Fibroblast of skin of scalp (primary cell): ENCODE results near the gene BANP.
"Not testable (repeated sequence)": the region's sequence is repeated elsewhere in the genome, so short reads cannot be mapped to it uniquely, and the experiment has no call there.

Source experiments
- DNase-seq: peaks from one replicate; pipeline ENCODE4 v3.0.0-alpha.2; 2013

The BANP gene

DNA sequence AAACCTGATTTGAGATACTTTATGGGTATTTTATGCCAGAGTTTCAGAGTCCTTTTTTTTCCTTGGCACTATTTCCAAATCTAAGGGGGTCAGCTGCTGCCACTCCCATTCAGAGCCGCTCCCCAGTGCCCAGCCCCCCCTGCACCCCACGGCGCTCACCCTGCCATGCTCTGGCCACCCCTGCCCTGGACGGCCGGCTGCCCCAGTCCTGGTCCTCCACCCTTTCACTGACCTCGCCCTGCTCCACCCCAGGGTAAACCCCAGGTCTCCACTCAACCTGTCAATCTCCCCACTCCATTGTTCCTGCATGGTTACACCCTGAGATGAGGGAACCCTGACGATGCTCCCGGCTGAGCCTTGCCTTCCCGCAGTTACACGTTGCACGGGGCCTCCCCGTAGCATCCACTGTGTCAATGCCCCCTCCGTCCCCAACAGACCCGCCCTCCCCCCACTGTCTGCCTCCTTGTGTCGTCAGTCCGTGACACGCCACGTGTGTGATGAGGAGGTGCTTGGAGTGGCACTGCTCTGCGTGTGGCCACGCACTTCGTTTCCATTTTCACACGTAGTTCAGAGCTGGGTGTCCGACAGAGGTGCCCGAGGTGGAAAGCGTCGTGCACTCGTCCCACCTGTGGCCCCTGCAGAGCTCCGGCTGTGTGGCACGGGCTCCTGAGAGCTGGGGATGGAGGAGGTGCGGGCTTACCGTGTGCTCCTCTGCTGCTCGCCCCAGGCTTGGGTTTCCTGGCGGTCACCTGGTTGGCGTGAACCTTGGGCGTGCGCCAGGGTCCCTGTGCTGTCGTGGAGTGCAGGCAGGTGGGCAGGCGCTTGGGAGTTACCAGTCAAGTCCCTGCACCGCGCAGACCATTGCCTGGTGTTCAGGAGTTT lies 116.5 kb downstream of the BANP start:
- DNase-seq: no peak

DNA sequence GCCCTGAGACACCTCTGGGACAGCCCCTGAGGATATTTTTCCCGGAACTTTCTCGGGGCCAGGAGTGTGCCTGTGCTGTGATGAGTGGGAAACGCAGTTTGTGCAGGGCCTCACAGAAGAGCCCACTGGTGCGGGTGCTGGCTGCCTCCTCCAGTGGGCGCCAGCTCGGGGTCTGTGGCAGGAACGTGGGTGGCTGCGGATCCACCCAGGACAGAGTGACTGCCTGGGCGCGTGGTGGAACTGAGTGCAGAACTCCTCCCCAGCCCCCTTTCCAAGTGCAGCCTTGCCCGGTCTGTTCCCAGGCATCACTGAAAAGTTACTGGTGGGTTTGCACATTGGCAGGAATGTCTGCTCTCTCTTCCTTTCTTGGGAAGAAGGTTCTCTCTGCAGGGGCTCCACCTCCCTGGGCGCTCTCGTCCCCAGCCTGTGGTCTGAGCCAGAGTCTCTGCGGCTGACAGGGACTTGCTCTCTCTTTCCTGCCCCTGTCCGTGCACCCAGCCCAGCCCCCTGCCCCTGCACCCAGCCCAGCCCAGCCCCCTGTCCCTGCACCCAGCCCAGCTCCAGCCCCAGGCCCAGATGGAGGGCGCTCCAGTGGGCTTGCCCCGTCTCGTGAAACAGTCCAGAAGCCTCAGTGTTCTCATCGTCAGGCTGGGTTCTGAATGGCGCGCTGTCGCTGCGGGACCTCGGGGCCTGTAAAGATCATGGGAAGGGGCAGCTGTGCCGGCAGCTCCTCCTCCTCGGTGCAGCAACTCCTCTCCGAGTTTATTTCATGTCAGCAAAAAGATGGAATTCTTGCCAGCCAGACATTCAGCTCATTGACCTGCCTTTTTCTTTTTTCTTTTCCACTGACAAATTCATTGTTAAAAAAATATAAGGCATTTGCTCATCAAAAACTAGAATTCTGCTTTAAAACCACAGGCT lies 117.5 kb downstream of the BANP start:
- no peak for DNase-seq

DNA sequence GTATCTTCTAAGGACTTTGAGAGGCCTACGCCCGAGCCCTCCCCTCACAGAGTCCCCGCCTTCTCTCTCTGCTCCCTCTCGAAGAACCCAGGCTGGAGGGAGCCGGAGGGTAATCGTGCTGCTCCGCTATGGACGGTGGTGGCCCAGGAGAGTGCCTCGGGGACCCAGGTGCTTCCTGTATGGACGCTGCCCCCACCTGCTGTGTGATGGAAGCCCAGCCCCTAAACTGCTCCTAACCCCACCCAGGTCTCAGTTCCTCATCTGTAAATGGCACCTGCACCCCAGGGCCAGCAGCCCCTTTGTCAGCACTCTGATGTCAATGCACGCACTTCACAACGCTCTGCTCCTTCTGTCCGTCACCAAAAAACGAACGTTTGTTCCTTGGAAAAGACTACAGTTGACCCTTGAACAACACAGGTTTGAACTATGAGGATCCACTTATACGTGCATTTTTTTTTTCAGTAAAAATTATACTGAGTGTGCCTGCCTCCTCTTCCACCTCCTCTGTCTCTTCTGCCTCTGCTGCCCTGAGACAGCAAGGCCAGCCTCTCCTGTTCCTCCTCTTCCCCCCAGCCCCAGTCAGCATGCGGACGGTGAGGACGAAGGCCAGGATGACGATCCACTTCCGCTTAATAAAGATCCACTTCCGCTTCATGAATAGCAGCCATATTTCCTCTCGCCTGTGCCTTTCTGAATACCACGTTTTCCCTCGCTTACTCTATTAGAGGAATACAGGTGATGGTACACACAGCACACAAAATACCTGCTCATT lies 118.3 kb downstream of the BANP start:
- no peak for DNase-seq

DNA sequence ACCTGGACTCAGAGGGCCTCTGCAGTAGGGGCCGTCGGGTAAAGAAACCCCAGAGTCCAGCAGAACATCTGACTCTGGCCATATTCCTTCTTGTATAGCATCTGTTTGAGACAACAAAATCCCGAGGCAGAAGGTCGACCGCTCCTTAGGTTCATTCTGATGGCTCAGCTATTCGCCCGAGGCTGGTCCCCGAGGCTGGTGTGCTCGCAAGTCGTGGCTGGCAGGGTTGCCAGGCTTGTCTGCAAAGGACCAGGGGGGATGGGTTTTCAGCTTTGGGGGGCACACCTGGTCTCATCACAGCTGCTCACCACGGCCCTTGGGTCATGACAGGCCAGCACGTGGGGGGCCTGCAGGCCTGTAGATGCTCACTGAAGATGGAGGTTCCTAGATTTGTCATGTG lies 119.1 kb downstream of the BANP start:
- DNase-seq: no peak

DNA sequence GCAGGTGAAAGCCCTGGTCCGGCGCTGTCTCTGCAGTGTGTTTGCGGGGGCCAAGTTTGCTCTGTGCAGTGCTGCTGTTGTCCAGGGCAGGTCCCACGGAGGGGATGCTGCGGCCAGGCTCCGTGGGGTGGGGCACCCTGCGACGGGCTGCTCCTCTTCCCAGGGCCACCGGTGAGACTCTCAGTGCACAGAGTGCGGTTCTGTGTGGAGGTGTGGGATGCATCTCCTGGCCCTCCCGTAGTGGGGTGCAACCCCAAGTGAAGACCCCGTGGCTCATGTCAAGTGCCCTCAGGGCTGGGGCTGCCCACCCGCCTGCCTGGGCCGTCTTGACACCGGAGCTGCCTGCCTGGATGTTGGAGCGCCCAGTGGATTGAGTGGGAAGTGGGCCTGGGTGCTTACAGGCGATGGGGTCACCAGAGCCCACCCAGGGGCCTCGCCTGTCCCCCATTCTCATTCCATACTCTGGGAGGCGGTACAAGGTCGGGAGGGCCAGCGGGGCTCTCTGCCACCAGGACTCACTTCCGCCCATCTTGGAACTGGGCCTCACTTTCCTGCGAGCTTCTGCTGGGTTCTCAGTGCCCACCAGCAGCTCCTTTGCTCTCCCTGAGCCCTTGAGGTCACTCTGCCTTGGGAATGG lies 119.9 kb downstream of the BANP start:
- no peak for DNase-seq

DNA sequence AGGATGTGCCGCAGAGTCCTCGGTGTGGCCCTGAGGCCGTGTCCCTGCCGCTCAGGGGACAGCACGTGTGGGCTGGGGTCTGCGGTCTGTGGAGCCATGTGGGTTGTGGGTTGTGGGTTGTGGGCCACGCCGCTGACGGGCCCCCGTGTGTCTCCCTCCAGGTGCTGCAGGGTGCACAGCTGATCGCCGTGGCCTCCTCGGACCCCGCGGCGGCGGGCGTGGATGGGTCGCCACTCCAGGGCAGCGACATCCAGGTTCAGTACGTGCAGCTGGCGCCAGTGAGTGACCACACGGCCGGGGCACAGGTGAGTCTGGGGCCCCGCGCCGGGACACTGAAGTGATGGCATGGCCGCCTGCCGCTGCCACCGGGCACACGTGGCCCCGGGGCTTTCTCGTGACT lies 120.7 kb downstream of the BANP start:
- DNase-seq: no peak

DNA sequence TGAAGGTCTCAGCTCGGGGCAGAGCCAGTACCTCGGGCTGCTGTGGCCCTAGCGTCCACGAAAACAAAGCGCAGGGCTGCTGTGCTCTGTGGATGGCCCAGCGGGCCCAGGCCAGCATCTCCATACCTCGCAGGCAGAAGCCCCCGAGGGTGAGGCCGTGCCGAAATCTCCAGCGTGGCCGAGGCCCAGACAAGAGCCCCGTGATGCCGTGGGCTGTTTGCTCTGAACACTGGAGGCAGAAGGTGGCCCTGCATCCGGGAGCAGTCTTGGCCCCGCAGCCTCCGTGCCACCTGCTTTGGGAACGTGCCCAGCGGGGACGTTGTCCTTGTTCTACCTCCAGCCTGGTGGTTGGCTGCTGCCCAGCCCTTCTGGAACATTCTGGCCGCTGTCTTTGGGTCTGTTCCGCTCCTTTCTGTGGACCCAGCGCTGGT lies 121.4 kb downstream of the BANP start:
- DNase-seq: no peak

DNA sequence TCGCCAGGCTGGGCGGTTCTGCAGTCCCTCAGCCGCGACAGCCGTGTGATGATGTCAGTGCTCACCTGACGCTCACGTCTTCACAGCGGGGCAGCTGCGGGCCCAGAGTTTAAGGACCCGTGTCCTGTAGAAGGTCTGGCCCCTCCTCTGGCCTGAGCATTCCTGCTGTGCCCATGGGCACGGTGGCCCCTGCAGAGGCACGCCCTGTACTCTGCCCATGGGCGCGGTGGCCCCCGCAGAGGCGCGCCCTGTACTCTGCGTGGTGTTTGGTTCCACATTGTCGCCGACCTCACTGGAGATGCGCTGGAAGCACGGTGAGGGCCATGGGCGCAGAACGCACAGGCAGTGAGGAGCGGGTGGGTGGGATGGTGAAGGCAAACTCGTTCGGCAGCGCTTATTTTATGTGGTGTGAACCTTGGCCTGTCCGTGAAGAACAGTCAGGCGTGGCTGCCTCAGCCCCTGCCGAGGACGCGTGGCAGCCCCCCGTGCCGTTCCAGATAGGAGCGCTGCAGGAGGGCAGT lies 122.0 kb downstream of the BANP start:
- DNase-seq: no peak

DNA sequence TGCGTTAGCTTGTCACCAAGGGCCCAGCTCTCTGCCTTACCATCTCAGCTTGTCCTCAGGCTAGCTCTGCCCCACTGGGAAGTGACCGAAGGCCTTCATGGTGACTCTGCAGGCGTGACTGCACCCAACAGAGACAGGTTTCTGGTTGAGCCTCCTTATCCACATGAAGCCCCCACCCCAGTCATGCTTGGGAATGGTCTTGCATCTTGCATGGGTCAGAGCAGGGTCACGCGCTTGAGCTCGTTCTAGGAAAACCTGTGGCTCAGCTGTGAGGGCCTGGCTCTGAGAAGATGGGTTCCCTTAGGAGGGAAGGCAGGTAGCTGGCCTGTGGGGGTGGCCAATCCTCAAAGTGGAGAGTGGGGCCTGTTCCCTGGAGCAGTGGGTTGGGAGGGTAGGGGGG lies 122.8 kb downstream of the BANP start:
- DNase-seq: no peak

DNA sequence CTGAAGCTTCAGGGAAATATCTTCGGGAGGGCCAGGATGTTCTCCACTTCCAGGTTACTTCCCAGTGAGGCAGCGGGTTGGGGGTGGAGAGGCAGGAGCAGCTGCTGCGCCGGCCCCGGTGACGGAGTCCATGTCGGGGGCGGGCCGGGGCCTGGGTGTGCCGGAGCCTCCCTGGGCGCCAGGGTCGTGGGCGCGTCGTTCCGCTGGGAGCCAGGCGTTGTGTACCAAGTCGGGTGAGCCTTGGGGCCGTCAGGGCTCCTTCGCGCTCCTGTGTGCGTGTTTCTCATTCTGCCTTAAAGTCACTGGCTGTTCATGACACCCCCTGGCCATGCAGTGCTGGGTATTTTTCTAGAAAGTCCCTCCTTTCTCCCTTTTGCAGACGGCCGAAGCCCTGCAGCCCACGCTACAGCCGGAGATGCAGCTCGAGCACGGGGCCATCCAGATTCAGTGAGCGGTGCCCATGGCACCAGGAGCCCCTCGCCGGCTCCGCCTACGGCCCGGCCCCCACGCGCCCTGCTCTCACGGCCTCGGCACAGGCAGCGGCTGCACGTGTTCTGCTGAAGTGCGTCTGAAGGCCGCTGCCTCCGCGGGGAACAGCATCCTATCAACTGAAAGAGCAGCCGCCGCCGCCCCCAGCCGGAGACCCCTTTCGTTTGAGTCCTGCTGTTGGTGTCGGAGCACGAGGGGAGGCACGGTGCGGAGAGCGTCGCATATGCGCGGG lies 125.1 kb downstream of the BANP start:
- no peak for DNase-seq

DNA sequence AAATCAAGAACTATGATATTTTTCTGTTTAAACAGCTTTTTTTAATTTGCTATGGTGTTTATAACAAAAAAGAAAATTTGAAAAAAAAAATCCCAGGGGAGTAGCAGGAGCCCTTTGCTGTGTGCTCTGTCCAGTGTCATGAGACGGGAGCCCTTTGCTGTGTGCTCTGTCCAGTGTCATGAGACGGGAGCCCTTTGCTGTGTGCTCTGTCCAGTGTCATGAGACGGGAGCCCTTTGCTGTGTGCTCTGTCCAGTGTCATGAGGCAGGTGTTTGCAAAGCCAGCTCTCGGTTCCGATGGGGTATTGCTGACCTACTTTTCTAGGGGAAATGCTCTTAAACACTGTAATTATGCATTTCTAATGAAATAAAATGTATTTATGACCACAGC lies 125.7 kb downstream of the BANP start:
- not testable (repeated sequence) for DNase-seq

DNA sequence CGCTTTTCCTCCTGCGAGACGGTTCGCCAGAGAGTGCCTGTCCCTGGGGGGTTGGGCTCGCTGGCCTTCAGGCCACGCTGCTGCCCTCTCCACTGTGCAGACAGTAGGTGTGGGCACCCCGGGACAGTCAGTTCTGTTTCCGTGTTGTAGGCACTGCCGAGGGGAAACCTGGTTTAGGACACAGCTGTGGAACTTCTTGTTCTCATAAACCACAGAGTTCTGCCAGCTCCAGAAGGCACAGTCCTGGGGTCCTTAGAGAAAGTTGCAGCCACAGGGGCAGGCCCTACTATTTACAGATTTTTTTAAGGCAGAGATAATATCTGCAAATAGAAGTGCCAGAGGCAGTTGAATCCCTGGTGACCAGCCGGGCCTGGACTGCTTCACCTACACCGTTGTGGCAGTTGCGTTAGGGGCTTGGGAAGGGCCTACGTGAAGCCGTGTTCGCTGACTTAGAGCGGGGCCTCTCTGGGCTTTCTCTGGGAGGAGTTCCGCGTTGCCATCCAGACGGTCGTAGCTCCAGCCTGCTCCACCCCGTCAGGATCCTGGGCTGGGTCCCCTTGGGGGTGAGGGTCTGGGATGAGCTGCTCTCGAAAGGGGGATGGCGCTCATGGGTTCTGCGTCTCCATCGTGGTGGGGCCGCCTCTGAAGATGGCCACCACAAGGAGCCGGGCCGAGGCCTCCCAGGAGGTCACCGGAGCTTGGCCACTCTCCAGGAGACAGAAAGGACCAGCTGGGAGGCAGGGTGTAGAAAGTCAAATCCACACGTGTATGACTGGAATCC lies 126.3 kb downstream of the BANP start:
- DNase-seq: no peak

DNA sequence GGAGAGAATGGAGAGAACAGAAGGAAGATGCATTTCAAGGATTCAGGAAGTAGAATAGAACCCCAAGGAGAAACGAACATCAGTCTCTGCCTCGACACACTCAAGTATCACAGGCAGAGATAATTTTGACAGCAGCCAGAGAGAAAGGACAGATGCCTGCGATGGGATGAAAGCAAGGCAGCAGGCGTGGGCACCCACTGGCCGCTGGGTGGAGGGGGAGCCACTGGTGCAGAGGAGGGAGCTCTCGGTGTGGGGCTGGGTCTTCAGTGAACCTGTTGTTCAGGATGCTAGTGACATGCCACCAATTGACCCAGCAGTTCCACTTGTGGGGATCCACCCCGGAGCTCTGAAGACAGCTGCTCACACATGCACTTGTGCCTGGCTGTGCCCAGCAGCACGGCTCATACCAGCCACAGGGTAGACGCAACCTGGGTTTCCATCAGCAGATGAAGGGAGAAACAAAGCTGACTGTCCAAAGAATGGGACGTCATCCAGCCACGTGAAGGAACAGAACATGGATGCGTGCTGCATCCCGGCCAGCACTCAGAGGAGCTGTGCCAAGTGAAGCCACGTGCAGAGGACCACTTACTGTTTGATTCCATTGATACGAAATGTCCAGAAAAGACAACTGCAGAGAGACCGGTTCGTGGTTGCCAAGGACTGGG lies 127.0 kb downstream of the BANP start:
- DNase-seq: no peak

DNA sequence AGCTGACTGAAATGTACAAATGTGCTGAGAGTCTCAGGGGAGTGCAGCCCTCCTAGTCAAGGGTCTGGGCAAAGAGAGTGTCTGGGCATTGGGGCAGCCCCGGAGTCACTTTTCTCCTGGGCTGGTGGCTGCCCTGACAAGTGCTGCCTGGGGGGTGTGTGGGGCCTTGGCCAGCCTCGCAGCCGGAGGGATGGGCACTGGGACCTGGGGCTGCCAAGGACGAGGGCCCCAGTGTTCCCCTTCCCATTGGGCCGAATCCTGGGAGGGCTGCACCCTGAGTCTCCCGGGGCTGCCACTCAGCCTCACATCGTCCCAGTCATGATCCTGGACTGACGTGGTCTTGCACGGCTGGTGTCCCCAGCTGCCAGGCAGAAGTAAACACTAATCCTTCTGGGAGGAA lies 132.3 kb downstream of the BANP start:
- DNase-seq: no peak

DNA sequence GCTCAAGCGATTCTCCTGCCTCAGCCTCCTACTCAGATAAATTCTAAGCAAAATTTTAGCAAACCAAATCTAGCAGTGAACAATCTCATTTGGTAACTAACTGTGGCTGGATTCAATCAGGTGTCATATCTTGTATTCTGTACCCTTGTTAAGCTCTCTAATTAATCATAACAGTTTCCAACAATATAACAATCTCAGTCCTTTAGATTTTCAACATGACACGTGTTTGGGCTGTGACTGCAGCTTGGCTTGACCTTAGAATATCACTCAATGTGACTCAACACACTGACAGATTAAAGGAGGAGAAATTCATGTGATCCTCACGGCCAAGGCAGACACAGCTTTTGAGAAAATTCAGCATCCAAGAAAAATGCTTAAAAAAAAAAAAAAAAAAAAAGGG lies 133.6 kb downstream of the BANP start:
- no peak for DNase-seq

DNA sequence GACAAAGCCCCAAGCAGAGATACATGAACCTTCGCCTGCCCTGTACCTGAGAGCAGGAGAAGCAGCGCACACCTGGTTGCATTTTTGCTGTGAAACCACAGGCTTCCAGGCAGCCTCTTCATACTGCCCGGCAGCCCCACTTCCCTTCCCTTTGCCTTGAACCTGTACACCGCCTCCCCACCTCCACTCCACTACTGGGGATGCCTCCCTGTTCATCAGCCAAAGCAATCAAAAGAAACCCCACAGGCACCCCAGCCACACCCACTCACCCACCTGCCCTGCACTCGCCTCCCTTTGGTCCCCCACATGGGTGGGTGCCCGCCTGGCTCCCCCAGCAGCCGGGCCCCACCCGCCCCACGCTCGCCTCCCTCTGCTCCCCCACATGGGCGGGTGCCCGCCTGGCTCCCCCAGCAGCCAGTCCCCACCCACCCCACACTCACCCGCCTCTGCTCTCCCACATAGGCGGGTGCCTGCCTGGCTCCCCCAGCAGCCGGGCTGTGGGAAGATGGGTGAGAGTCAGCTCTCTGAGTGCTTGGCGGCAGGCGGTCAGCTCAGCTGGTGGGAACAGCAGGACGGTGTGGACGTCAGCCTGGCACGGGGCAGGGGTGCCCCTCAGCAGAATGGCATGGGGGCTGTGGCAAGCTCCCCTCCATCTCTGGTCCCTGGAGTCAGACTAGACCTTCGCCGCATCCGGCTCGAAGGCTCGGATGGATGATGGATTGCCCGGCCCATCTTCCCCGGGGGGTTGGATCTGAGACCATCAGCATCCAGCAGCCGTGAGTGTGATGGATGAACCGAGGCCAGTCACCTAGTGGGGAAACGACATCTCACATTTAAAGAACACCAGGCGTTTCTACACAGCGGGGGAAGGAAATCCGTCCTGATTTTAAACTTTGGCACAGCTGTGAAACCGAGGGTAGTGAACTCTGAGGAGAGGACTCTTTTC lies 135.6 kb downstream of the BANP start:
- DNase-seq: no peak

DNA sequence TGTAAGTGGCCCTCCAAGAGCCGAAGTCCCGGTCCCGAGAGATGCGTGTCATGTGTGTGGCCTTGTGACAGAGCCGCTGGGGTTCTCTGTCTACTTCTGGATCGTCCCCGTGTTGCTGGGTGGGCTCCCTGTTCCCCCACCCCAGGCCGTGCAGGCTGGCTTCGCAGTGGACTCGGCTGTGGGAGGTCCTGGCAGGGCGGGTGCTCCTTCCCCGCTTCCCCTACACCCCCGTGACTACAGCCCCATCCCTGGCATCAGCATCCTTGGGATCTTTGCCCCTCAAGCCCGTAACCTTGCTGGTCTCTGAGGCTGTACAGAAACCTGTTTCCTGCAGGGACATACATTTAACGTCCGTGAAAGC lies 136.3 kb downstream of the BANP start:
- DNase-seq: no peak

DNA sequence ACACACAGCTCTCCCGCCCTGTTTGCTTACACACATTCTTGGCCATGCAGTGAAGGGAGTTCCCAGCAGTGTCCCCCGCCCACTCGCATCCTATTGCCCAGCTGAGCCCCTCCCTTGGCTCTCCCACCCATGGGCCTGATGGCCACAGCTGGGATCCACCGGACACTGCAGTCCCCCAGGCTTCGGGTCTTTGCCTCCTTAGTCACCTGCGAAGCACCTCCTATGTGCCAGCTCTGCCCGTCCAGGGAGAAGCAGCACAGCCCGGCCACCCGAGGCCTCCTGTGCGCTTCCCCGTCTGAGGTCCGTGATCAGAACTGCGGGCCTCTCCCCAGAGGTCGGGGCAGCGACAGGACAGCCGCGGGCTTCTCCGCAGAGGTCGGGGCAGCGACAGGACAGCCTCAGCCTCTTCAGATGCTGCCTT lies 136.9 kb downstream of the BANP start:
- no peak for DNase-seq

DNA sequence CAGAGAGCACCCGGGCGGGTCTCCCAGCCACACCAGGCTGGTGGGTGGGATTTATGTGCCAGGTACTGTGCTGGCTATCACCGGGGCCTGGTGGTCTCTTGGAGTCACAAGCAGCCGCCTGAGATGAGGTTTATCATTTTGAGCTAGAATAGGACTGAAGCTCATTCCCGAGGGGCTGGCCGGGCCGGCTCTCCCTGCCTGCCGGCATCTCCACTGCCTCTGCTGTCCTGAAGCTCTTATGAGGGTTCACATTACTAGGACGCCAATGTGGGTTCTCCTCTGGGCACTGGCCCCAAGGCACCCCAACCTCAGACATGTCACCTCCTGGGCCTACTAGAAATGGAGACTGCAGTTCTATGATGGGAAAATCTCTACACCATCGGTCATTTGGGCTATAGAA lies 137.4 kb downstream of the BANP start:
- DNase-seq: not testable (repeated sequence)
